ENCODE results near the gene PLGRKT.

- TF ChIP-seq POLR2A (IDR thresholded peaks at IDR 0.05) (no peak), CTCF (IDR thresholded peaks at IDR 0.05) (no peak)
These were observed 17.5 kb upstream of the PLGRKT start for GRCh38 chr9:5455181-5455580.
